ENCODE results near the gene EVI5.

DNA sequence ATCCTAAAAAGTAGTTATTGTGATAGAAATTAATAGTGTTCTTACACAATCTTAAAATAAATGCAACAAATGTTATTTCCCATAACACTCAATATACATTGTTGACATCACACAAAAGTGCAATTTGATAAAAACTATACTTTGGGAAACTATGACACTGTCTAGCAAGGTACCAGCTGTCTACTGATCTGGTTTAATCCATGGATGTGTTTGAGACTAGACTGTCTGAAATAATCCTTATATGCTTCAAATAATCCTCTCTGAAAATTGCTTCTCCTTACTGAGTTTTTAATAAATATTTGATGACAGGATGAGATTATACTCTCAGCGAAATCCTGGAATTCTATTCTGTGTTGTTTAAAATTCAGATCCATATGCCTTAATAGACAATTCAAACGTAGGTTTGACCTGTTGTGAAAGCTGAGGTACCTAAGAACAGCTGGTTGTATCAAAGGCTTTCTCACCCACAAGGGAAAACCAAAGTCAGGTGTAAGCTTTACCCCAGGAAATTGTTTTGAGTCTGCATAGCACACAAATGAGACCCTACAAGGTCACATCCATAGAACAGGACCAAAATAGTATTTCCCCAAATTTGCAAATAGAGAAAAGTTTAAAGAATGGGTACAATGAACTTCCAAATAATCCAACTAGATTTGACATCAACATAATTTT lies 289.4 kb downstream of the EVI5 start:
- TF ChIP-seq, protein P1, sequence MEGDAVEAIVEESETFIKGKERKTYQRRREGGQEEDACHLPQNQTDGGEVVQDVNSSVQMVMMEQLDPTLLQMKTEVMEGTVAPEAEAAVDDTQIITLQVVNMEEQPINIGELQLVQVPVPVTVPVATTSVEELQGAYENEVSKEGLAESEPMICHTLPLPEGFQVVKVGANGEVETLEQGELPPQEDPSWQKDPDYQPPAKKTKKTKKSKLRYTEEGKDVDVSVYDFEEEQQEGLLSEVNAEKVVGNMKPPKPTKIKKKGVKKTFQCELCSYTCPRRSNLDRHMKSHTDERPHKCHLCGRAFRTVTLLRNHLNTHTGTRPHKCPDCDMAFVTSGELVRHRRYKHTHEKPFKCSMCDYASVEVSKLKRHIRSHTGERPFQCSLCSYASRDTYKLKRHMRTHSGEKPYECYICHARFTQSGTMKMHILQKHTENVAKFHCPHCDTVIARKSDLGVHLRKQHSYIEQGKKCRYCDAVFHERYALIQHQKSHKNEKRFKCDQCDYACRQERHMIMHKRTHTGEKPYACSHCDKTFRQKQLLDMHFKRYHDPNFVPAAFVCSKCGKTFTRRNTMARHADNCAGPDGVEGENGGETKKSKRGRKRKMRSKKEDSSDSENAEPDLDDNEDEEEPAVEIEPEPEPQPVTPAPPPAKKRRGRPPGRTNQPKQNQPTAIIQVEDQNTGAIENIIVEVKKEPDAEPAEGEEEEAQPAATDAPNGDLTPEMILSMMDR (conservative IDR thresholded peaks at IDR 0.05; ENCODE audit: low read depth, low read length): no peak
- TF ChIP-seq EZH2phosphoT487 (IDR thresholded peaks at IDR 0.05; ENCODE audit: borderline replicate concordance, low read length): no peak

Measured in PC-3 (cell line).